Liver (tissue), 9 donors: Measurements from ENCODE around the gene TBL1X. TPM values are rescaled to one million over a fixed set of nuclear protein-coding genes. Genes with fewer than 3 reads are reported as not detected.

Experiments
- DNase-seq: peaks from one replicate; pipeline ENCODE4 v3.0.0-alpha.2; 2017; ENCODE audit warnings: low spot score
- H3K27ac ChIP-seq, 2 donors: one replicate each; pipeline ENCODE4 v1.7.0; 2013; ENCODE audit warnings: inconsistent platforms in 2 of 2, low read length in 2 of 2, control low read depth in 1 of 2, low read depth in 1 of 2, mild to moderate bottlenecking in 1 of 2
- H3K27me3 ChIP-seq, 4 donors: one replicate each; pipeline versions ENCODE4 v1.6.1 to v1.7.0; 2013; ENCODE audit warnings: low read length in 3 of 4, inconsistent platforms in 1 of 4, mild to moderate bottlenecking in 1 of 4, moderate library complexity in 1 of 4; ENCODE audit not compliant: control insufficient read depth in 4 of 4, insufficient read depth in 4 of 4
- H3K36me3 ChIP-seq, 4 donors: one replicate each; pipeline versions ENCODE4 v1.6.1 to v1.7.0; 2013; ENCODE audit warnings: low read length in 3 of 4, mild to moderate bottlenecking in 3 of 4, low read depth in 1 of 4, moderate library complexity in 1 of 4; ENCODE audit not compliant: control insufficient read depth in 4 of 4, insufficient read depth in 3 of 4
- H3K4me1 ChIP-seq, 4 donors: one replicate each; pipeline versions ENCODE4 v1.6.1 to v1.7.0; 2013; ENCODE audit warnings: low read length in 3 of 4, mild to moderate bottlenecking in 3 of 4, moderate library complexity in 1 of 4; ENCODE audit not compliant: control insufficient read depth in 4 of 4, insufficient read depth in 4 of 4
- H3K4me3 ChIP-seq, 3 donors: one replicate each; pipeline versions ENCODE4 v1.6.1 to v1.7.0; 2013; ENCODE audit warnings: low read length in 3 of 3, control low read depth in 1 of 3, low read depth in 1 of 3, mild to moderate bottlenecking in 1 of 3
- H3K9ac ChIP-seq, 2 donors: one replicate each; pipeline ENCODE4 v1.7.0; 2013; ENCODE audit warnings: low read length in 2 of 2, mild to moderate bottlenecking in 2 of 2, moderate library complexity in 2 of 2, control low read depth in 1 of 2, low read depth in 1 of 2
- H3K9me3 ChIP-seq, 4 donors: one replicate each; pipeline versions ENCODE4 v1.6.1 to v1.7.0; 2013; ENCODE audit warnings: low read length in 3 of 4; ENCODE audit not compliant: control insufficient read depth in 4 of 4
- ATF3 ChIP-seq: IDR thresholded peaks from 2 replicates; pipeline ENCODE4 v1.6.1; 2016; ENCODE audit warnings: antibody characterized with exemption
- EGR1 ChIP-seq, 2 donors: IDR thresholded peaks; 2 replicates each; pipeline ENCODE4 v1.6.1; 2016 to 2018; ENCODE audit warnings: antibody characterized with exemption in 2 of 2, low read depth in 2 of 2
- GABPA ChIP-seq, 2 donors: IDR thresholded peaks in 1 of 2; conservative IDR thresholded peaks in 1 of 2; 2 replicates each; pipeline ENCODE4 v1.6.1; 2016; ENCODE audit warnings: antibody characterized with exemption in 2 of 2, mild to moderate bottlenecking in 1 of 2, moderate library complexity in 1 of 2
- MAX ChIP-seq: IDR thresholded peaks from 2 replicates; pipeline ENCODE4 v1.6.1; 2016; ENCODE audit warnings: antibody characterized with exemption
- NR2F2 ChIP-seq: IDR thresholded peaks from 2 replicates; pipeline ENCODE4 v1.6.1; 2016; ENCODE audit warnings: antibody characterized with exemption
- RXRA ChIP-seq, 2 donors: IDR thresholded peaks; 2 replicates each; pipeline ENCODE4 v1.6.1; 2017 to 2018; ENCODE audit warnings: antibody characterized with exemption in 2 of 2, mild to moderate bottlenecking in 1 of 2
- YY1 ChIP-seq: IDR thresholded peaks from 2 replicates; pipeline ENCODE4 v1.6.1; 2016; ENCODE audit warnings: antibody characterized with exemption, mild to moderate bottlenecking
- ZBTB33 ChIP-seq: IDR thresholded peaks from 2 replicates; pipeline ENCODE4 v1.6.1; 2016; ENCODE audit warnings: antibody characterized with exemption
- WGBS: extraction: QIAGEN DNeasy Blood & Tissue Kit; methylation state at CpG from one replicate; pipeline ENCODE4 v1.1.7; 2013; 5-methylcytosine and 5-hydroxymethylcytosine counted together
- polyA plus RNA-seq, 2 donors: library from polyadenylated mRNA; stranded (reverse) in 1 of 2; unstranded in 1 of 2; fragments of 200-250 nt in 1 of 2; fragments of >200 nt in 1 of 2; fragmentation: Nextera tagmentation in 1 of 2; extraction: Ambion mirVana in 1 of 2; gene quantifications; one replicate each; pipeline versions ENCODE4 v1.2.1 to v1.2.3, GENCODE V29; 2013 to 2015
- total RNA-seq, 2 donors: library from RNA; depleted of rRNA; stranded (reverse); fragments of >200 nt; gene quantifications; one replicate each; pipeline ENCODE4 v1.2.3, GENCODE V29; 2014
- TF ChIP-seq, protein P1 (sequence below): fragments of 150-350 bp; IDR thresholded peaks from 2 replicates; pipeline ENCODE4 v1.5.1; 2017; ENCODE audit warnings: improper control_type of control experiment, low read depth, low read length; ENCODE audit not compliant: missing input control
- donor health status: healthy.
- donor health status: healthy.
- donor health status: healthy.
- donor health status: healthy.
- donor health status: healthy.

Gene TBL1X
- total and polyA plus RNA-seq, 4 donors = 11.2 to 15.1 (median 11.8) TPM

DNA sequence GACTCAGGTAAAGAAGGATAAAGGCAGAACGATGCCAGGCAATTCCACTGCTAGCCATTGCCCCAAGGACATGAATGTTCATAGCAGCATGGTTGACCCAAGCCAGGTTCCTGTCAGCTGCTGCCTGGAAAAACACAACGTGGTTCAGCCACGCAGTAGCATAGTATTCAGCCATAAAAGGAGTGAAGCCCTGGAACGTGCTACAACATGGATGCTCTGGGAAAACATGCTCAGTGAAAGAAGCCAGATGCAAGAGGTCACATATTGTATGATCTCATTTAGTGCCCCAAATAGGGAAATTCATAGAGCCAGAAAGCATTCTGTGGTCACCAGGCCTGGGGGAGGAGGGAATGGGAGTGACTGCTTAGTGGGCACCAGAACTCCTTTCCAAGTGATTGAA, 170.9 kb downstream of the TBL1X start:
- no peak for DNase-seq
- 88% methylated on average over 4 of the region's 4 CpGs for WGBS
- Histone ChIP-seq H3K27ac (no peak overlapping the region), H3K4me3 (no peak overlapping the region), H3K9me3 (no peaks in the 10 kb centered on the region), H3K27me3 (no peaks in the 10 kb centered on the region), H3K4me1 (no peaks in the 10 kb centered on the region), H3K9ac (no peak overlapping the region), H3K36me3 (peaks cover 0 to 1% (median 0%) of the 10 kb centered on the region in 4 donors)
- TF ChIP-seq RXRA (IDR thresholded peaks at IDR 0.05) = no peak
- TF ChIP-seq NR2F2 = peak; percentile 37
- TF ChIP-seq EGR1 (IDR thresholded peaks at IDR 0.05; ENCODE audit: low read depth in 2 of 2) = no peak

DNA sequence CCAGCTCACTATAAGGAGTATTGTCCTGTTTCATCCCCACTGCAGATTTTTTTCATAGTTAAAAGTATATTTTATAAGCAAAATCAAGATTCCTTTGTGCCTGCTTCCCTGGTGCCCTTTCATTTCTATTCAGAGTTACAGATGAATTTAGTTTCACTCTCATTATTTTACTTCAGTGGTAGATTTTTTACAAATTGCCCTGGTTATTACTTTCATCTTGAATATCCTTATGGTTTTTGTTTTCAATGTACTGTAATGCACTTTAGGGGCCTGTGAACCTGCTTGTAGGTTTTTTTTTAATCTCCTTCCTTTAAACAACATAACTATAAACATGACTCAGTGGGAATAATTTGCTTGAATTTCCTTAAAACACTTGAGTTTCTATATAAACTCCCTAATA, 174.0 kb downstream of the TBL1X start:
- no peaks in the 10 kb centered on the region for H3K9me3 ChIP-seq
- peaks cover 0 to 1% (median 0%) of the 10 kb centered on the region in 4 donors for H3K36me3 ChIP-seq
- TF ChIP-seq RXRA (IDR thresholded peaks at IDR 0.05) (no peak), NR2F2 (no peak), GABPA (IDR thresholded peaks at IDR 0.05 in 1 of 2, conservative IDR thresholded peaks at IDR 0.05 in 1 of 2) (no peak), ATF3 (no peak), EGR1 (IDR thresholded peaks at IDR 0.05; ENCODE audit: low read depth in 2 of 2) (no peak)
- H3K27me3 ChIP-seq = no peaks in the 10 kb centered on the region
- no peak overlapping the region for H3K4me3 ChIP-seq
- no peak overlapping the region for H3K9ac ChIP-seq
- H3K27ac ChIP-seq = no peak overlapping the region
- no peak for DNase-seq
- no peaks in the 10 kb centered on the region for H3K4me1 ChIP-seq

GRCh38 chrX:9642270-9642995, 177.6 kb downstream of the TBL1X start:
- H3K9me3 ChIP-seq = no peaks in the 10 kb centered on the region
- DNase-seq = no peak
- peaks cover 0 to 1% (median 0%) of the 10 kb centered on the region in 4 donors for H3K36me3 ChIP-seq
- H3K4me1 ChIP-seq = no peaks in the 10 kb centered on the region
- TF ChIP-seq, protein P1, sequence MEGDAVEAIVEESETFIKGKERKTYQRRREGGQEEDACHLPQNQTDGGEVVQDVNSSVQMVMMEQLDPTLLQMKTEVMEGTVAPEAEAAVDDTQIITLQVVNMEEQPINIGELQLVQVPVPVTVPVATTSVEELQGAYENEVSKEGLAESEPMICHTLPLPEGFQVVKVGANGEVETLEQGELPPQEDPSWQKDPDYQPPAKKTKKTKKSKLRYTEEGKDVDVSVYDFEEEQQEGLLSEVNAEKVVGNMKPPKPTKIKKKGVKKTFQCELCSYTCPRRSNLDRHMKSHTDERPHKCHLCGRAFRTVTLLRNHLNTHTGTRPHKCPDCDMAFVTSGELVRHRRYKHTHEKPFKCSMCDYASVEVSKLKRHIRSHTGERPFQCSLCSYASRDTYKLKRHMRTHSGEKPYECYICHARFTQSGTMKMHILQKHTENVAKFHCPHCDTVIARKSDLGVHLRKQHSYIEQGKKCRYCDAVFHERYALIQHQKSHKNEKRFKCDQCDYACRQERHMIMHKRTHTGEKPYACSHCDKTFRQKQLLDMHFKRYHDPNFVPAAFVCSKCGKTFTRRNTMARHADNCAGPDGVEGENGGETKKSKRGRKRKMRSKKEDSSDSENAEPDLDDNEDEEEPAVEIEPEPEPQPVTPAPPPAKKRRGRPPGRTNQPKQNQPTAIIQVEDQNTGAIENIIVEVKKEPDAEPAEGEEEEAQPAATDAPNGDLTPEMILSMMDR = no peak
- H3K9ac ChIP-seq = no peak overlapping the region
- no peak overlapping the region for H3K27ac ChIP-seq
- no peaks in the 10 kb centered on the region for H3K27me3 ChIP-seq
- no peak overlapping the region for H3K4me3 ChIP-seq
- WGBS = 95% methylated on average over 14 of the region's 14 CpGs

DNA sequence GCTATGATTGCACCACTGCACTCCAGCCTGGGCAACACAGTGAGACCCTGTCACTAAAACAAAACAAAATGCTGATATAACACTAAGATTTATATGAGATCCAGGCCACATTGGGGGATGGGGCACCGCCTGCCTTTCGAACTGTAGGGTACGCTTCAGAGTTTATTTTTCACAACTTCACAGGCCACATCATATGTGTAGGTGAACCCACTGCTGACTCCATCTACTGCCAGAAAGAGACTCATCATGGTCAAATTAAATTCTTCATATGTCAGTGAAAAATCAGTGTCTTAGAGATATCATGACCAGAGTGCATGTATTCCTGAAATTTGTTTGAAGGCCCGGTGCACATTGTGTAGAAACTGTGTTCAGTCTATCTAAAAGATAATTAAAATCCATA, 178.9 kb downstream of the TBL1X start:
- H3K27ac ChIP-seq = no peak overlapping the region
- no peak for TF ChIP-seq YY1
- no peak for TF ChIP-seq RXRA (IDR thresholded peaks at IDR 0.05)
- TF ChIP-seq MAX = no peak
- TF ChIP-seq NR2F2 = no peak
- no peak for TF ChIP-seq ATF3
- no peak for TF ChIP-seq ZBTB33
- no peak for DNase-seq
- no peak overlapping the region for H3K9ac ChIP-seq
- no peak overlapping the region for H3K4me3 ChIP-seq
- no peaks in the 10 kb centered on the region for H3K27me3 ChIP-seq
- no peaks in the 10 kb centered on the region for H3K9me3 ChIP-seq
- H3K4me1 ChIP-seq = no peaks in the 10 kb centered on the region
- 94% methylated on average over 4 of the region's 4 CpGs for WGBS
- peaks cover 0 to 1% (median 0%) of the 10 kb centered on the region in 4 donors for H3K36me3 ChIP-seq
